ENCODE data around the gene CAMKK2.
"Not testable (repeated sequence)": the region's sequence is repeated elsewhere in the genome, so short reads cannot be mapped to it uniquely, and the experiment has no call there.

GRCh38 chr12:121201140-121201539 is 95.4 kb downstream of the CAMKK2 start:
- not testable (repeated sequence) for TF ChIP-seq CTCF (IDR thresholded peaks at IDR 0.05 in 8 of 11, conservative IDR thresholded peaks at IDR 0.05 in 3 of 11); POLR2A (IDR thresholded peaks at IDR 0.05)
